ENCODE data around the gene STK39.

STK39 gene

DNA sequence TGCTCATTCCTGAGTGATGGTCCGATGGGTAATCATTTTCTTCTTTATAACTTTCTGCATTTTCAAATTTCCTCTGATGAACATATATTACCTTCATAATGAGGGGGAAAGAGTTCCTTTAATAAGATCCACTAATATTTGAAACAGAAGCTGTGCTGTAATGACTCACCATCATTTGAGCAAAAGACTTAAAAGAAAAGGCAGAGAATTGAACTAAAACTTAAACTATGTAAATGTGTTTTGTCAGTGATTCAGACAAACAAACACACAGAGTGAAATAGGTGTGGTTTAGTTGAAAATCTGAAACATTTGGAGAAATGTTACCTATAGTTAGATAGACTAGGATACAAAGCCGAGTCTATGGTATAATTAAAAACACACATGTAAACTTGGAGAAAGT, 209.6 kb downstream of the STK39 start:
- DNase-seq, result no peak

DNA sequence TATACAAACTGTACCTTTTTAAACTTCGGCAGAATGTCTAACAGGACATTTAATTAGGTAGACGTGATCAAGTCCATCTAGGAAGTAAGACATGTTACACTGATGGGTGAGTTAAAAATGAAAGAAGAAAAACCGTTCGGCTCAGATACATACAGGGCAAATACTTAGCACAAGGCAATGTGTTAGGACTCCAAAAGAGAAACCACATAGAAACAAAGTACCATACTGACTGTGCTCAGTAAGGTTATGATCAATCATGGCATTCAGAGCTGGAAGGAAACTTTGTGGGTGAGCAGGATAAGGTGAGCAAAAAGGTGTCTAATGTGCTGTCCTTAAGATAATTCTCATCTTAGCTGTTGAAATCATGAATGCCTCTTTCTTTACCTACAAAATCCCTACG, 211.9 kb downstream of the STK39 start:
- DNase-seq, result no peak

DNA sequence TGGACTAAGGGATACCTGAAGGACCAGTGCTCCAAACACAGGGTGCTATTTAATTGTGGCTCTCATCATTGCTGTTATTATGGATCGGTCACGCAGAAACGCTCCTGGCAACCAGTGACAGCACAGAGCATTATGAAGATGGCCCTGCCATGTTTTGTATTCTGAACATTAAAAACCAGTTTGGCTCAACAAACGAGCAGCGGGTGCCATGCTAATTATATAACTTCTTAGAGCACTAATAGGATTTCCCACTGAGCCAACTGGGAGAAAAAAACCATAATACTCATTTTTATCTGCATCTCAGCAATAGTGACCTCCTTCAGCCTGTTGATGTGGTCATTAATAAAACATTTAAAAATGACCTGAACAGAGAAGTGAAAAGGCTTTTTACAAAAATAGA, 212.8 kb downstream of the STK39 start:
- DNase-seq, result no peak

DNA sequence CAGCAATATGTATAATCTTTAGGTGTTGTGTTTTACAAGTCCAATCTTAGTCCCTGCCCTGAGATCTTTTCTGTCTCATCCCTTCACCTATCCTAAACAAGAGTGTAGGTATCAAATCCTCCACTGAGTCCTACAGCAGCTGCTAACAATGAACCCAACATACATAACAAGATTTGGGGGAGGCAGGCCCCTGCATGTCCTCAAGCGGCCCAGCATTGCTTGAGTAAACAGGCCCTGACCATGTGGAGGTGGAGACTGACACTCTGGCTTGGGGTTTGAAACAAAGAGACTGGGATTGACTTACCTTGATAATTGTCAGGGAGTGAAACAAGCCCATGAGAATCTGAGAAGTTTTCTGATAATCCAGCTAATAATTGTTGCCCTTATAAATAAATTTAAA, 213.4 kb downstream of the STK39 start:
- DNase-seq, result no peak

DNA sequence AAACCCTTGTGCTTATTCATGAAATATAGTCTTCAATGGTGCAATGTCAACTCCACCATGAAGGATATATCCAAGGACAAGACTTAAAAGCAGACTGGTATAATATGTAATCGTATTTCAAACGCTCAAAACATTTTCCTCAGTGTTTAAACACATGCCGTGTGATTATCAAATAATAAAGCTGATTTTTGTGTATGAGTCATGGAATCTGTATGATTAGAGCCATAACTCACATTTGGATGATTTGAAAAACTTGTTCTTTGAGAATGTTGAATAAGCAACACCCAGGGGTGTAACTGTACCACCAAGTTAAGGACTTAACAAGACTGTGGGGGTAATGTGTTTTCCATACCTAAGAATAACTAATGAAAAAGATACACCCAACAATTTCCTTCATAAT, 215.3 kb downstream of the STK39 start:
- no peak for DNase-seq

DNA sequence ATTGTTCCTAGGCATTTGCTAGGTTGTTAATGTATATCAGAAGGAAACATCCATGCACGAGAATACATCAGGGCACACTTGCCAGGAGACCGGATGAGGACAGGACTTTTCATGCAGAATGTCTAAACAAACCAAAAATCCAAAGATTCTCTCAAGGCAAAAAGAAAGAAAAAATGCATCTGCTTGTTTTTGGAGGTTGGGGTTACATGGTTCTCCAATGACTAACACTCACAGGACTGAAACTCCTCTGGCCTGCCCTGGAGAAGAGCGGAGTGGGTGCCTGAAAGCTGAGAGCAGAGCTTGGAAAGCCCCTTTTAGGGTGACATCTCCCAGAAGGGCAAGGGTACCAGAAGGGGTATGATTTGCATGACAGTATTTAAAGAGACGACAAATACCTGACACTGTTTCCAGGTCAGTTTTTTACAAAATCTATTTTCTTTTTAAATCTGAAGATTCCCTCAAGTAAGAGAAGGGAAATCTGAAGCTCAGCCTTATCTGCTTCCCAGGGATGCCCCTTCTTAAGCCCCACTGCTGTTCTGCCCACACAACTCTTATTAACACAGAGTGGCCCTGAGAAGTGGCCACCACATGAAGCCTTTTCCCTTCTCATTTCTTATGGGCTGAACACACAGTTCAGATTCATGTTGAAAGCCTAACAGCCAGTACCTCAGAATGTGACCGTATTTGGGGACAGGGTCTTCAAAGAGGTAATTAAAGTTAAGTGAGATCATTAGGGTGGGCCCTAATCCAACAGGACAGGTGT, 216.4 kb downstream of the STK39 start:
- DNase-seq, result no peak

DNA sequence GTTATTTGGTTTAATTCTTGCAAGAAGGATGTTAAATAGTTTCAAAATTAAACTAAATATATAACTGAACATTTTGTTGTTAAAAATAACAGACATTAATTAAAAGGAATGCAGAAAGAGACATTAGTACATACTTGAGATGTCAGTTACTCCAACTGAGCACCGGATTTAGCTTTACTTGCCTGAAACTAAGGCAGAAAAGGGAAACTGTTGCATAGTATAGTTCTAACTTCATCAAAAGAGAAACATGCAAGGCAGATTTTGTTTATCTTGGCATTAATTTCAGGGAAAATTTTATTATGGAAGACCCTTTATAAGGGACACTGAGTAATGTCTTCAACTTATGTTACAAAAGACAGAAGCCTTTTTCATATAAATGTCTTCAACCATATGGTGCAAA, 218.3 kb downstream of the STK39 start:
- DNase-seq, result no peak

DNA sequence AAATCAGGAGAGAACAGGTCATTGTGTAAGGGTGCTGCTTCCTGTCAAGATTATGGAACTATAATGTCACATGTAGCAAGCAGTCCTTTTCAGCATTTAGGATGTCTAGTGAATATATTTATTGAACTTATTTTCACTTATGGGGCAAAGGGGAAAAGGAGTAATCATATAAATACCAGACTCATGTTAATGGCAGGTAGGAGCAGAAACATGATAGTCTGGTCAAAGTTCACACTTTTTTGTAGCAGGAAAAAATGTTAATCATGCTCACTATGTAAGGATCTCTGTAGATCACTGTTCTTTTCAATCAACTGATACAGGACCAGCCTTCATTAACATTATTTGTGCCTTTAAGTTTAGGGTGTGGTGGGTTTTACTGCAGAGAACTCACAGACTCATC, 219.0 kb downstream of the STK39 start:
- DNase-seq, result no peak

DNA sequence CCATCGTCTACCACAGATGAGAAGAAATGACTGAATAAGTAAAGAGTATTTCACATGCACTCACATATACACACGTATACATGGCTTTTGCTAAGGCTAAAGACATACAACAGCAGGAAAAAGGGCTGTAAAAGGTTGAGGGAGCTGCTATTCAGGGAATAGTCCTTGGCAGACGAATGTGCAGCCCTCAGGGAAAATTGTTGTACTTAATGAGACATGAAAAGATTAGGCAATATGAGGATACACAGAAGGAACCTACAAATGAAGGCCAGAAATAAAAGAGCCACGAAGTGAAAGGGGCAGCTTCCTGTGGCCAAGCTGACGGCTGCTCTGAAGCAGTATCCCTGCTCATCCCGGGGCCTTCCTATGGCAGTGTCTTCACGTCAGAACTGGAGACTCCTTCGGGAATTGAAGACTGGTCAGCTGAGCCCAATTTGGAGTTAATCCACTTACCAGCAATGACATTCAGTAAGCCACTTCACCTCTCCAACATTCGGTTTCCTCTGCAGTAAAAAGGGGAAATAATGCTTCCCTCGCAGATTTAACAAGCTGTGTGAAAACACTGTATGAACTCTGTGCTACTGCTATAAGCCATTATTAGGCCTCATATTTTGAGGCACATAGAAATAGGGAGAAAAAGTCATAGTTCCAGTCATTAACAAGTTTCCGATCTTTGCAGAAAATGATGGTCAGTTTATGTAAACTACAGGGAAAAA, 221.8 kb downstream of the STK39 start:
- peak; percentile 11 for DNase-seq

DNA sequence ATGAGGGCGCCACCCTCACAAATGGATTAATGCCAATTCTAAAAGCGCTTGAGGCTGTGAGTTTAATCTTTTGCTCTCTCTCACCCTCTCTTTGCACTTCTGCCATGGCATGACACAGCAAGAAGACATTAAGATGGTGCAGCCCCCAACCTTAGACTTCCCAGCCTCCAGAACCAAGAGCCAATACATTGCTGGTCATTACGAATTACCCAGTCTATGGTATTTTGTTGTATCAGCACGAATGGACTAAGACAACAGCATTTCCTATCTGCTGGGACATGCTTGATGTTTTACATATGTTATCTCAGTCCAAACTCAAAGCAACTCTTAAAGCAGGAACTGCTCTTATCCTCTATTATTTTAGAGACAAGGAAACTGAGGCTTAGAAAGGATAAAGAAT, 222.9 kb downstream of the STK39 start:
- peak; percentile 27 for DNase-seq

DNA sequence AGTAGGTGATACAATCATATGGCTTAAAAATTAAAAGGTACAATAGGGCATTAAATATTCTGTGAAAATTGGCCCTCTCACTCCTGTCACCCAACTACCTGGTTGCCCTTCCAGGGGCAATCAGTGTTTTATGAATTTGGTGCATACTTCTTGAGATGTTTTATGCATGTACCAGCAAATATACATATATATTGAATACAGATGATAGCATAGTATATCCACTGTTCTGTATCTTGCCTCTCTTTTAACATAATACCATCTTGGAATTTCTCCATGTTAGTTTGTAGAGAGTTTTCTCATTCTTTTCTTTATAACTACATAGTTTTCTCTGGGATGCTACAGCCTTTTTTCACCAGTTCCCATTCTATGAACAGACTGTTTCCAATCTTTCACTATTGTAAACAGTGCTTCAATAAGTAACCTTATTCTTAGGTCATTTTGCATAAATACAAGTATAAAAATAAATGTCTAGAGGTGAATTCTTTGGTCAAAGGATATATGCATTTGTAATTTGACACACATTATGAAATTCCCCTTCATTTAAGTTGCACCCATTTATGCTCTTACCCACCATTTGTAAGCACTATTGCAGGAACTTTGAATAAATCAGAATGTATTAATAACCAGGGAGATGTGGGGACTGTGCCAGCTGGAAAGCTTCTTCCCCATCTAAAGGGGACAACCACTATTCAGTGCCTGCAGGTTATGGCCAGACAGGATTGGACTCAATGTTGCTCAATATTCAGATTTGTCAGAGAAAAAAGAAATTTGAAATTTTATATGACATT, 225.4 kb downstream of the STK39 start:
- no peak for DNase-seq

DNA sequence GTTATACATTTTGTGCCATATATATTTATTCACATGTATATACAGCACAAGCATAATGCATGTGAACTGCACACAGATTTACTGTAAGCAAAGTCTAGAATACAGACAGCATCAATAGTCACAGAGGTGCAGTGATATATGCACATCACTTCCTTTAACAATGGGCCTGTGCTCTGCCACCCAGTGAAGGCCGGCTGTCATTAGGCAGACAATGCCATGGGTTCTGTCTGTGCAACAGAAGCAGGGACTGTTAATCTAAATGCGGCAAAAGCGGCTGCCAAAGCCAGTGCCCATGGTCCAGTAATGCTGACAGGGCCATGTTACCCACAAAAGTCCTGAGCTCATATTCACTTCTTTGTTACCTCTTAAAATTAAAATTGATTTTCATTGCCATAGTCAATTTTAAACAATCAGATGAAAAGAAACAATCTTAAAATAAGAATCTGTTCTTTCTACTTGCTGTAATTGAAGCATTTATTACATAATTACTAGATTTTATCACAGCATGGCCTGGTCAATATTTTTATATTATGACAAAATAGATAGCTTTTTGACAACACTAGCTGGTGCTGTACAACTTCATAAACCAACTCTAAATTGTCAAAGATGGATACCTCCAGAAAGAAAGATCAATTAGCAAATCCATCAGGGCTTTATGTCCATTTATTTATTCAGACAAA, 232.0 kb downstream of the STK39 start:
- no peak for DNase-seq

DNA sequence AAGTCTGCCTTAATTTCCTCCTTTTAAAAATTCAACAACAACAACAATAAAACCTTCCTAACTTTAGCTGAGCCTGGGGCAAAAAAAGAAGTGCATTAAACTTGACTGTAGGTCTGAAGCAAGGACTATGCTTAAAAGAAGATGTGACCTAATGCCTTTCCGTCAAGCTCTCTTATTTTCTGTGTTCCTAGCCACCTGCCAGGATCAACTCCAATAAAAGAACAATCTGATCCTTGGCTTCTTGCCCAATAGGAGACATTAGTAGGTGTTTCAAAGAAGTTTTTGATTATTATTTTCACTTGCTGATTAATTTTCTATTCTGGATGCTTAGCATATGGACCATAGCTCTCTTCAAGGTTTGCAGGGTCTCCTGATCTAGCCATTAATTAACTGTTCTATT, 237.5 kb downstream of the STK39 start:
- DNase-seq, result no peak

DNA sequence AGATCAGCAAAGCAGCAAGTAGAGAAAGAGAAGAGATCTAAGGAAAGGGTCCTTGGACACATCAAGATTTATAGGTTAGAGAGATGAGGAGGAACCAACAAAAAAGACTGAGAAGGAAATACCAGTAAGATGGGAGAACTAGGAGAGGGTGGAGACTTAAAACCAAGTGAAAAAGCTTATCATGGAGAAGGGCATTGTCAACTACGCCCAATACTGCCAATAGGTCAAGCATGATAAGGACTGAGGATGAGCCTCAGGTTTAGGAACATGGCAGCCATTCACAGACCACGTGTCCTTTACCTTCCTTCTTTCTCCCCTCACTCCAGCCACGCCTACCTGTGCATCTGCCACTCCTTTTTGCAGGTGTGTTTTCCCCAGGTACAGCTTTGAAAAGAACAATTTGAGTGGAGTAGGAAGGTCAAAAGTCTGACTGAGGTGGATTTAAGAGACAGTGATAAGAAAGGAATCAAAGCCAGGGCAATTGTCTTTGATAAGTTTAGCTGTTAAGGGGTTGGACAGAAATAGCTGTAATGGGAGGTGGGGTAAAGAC, 238.7 kb downstream of the STK39 start:
- DNase-seq, result peak; percentile 57

DNA sequence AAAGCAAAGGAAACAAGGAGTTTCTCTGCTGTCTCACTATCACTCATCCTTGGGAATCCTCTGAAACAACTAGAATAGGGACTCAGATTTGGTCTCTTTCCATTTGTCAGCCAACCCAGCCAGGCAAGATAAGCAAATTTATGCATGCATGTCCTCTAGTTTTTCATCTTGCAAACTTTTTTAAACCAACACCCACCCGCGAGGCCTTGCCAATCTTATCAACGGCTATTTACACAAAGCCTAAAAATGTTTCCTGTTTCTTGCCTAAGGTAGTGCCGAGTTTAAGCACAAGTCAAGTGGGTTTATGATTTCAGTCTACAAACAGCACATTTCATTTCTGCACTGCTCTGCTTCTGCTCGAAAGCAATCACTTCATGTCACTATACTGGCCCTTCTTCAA, 240.9 kb downstream of the STK39 start:
- no peak for DNase-seq

DNA sequence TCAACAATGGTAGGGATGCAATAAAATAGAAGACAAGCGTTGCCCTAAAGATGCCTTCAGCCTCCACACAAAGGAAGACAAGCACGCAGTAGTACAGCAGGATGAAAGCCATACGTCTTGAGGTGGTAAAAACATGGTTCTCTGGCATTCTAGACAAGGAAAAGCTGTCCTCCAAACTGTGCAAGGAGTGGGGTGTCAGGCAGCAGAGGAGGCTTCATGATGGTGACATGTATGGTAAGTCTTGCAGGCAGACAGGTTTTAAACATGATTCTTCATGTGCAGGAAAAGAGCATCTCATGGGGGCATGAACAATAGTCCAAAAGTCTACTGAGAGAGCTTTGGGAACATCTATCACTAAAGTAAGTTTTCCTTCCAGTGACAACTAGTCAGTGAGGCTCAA, 241.8 kb downstream of the STK39 start:
- DNase-seq, result no peak

DNA sequence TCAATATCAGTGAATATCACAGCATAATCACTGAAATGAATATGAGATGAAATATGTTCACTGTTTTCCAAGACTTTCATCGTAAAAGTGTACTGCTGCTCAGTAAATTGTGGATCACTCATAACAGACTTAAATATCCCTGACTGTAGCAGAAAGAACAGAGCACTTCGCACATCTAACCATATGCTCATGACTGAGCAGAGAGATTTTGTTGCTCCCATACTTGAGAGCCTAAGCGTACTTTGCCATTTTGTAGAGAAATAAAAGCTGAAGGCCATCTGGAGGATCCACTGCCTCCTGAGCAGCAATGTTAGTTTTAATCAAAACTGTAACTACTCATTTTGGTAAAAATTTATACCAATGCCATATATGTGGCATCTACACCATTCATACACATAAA, 243.5 kb downstream of the STK39 start:
- no peak for DNase-seq

DNA sequence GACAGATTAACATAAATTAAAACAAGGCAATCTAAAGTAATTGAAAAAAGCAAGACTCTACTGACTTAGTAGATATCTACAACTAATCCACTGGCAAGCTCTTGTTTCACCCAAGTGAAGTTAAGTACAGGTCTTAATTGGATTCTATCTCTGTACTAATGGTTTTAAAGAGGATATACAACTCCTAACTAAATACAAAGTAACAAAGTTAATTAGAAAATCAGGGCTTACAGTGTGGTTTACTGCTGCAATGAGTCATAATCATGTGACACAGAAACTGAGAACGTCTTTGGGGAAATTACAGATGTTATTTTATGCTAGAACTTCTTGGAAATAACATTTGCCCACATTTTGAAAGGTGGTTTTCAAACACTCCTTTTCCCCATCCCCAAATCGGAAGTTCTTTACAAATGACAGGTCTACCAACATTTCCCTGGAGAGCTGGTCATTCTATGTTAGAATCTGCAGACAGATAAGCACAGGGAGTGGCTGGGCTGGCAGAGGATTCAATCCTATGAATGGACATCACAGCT, 245.3 kb downstream of the STK39 start:
- DNase-seq, result peak; percentile 2

DNA sequence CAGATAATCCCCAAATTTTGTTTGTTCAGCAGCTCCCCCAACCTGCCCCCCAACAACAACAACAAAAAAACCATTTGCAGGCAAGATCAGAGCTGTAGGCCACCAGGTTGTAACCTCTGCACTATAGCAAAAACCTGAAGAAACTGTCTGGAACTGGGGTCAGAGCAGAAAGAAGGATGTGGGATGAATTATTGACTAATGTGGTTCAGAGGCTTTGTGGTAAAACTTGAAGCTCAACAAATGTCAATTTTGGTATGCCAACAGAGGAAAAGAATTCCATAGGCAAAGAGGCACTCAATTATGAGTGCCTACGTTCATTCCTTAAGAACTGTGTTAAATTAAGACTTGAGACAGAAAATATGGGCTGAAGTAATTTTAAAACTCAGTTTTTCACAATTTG, 255.1 kb downstream of the STK39 start:
- DNase-seq, result no peak

DNA sequence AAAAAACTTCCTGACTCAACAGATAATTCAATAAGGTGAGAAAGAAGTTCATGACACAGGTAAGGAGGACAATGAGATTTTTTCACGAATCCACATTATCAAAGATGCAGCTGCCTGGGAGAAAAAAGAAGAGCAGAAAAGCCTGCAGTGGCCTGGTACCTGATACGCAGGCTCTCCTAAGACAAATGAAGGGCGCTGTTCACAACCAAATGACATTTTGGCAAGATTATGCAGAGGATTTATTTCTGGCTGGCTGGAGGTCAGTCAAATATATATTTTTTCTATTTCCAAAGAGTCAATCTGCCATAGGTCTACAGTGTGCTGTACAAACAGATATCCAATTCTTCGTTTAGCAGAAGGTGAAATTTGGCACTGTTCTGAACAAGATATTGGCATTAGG, 257.3 kb downstream of the STK39 start:
- no peak for DNase-seq

DNA sequence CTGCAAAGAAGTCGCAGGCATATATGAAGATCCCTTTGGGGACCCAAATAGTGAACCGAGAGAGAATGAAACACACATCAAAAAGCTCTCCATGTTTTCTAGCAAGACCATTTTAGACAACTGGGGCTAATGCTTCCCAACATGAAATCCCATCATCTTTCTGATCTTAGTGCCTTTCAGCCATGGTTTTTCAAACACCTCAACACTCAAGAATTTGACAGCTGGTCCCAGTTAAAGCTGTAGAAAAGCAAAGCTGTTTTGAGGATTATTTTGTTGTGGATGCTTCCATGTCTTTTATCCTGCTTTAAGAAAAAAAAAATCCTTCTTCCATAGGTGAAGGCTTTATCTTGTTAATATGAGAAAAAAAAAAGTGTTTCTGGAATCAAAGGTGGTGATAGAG, 259.1 kb downstream of the STK39 start:
- DNase-seq, result no peak

DNA sequence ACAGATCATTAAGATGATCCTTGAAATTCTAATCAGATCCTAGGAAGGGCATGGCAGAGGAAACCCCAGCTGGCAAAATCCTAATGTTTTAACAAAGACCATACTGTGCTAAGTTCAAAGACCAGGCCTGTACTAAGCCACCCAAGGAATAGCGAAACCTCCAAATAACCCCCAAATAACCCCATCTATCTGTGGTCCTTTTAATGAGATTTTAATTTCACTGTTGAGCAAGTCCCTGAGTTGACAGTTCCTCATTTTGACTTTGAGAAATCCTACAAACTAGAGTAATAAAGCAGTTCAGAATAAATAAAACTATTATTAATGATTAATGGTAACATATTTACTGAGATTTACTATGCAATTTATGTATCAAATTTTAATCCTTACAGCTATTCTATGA, 259.8 kb downstream of the STK39 start:
- DNase-seq, result no peak

DNA sequence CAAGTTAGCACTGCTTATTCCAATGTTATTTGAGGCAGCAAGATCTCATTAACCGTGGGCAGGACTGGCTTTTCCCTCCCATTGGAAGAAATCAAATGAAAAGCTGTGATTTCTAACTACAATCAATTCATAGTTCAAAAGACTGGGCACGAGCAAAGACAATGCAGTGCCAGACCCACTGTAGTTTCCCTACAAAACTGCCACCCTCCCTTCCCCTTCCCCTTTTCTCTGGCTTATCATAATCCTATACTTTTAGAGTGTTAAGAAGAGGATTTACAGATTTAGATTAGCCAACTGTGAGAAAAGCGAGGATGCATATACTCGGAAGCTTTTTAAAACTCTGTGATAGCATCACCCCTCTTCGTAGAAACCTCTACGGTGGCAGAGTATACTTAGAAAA, 260.4 kb downstream of the STK39 start:
- DNase-seq, result no peak
